A549 (cell line): ENCODE results near the gene CENPF.

Experiments used
- EP300 ChIP-seq, 2 experiments: fragments of >200 bp; sonication (Bioruptor Twin); formaldehyde crosslinking; IDR thresholded peaks; 2 replicates in 1 of 2; 3 replicates in 1 of 2; pipeline ENCODE4 v1.6.1; 2016 to 2017
- HDAC2 ChIP-seq: fragments of 200-600 bp; sonication (generic); IDR thresholded peaks from 2 replicates; pipeline ENCODE4 v1.6.1; 2016
- HOXA7 ChIP-seq: fragments of 250-450 bp; sonication (Bioruptor Pico); IDR thresholded peaks from 2 replicates; pipeline ENCODE4 v1.5.0; 2020; ENCODE audit warnings: mild to moderate bottlenecking, moderate library complexity
- JUN ChIP-seq, 2 experiments: fragments of >200 bp; sonication (Bioruptor Twin); formaldehyde crosslinking; IDR thresholded peaks; 2 replicates in 1 of 2; 3 replicates in 1 of 2; pipeline ENCODE4 v1.6.1; 2016 to 2017
- MYC ChIP-seq: IDR thresholded peaks from 2 replicates; pipeline ENCODE4 v1.6.1; 2012; ENCODE audit warnings: mild to moderate bottlenecking, inconsistent platforms, low read length, improper control_type of control experiment, borderline replicate concordance
- NR3C1 ChIP-seq: fragments of >200 bp; sonication (Bioruptor Twin); formaldehyde crosslinking; IDR thresholded peaks from 3 replicates; pipeline ENCODE4 v1.6.1; 2017
- PHF8 ChIP-seq: fragments of 200-600 bp; sonication (generic); IDR thresholded peaks from 2 replicates; pipeline ENCODE4 v1.6.1; 2016; ENCODE audit warnings: low read depth, mild to moderate bottlenecking, antibody characterized with exemption, moderate library complexity, borderline replicate concordance
- POLR2A ChIP-seq: IDR thresholded peaks from 2 replicates; pipeline ENCODE4 v1.6.1; 2012; ENCODE audit warnings: mild to moderate bottlenecking, low read length
- RAD21 ChIP-seq, 2 experiments: fragments of >200 bp in 1 of 2; sonication (Bioruptor Twin) in 1 of 2; formaldehyde crosslinking in 1 of 2; IDR thresholded peaks in 1 of 2; conservative IDR thresholded peaks in 1 of 2; 2 replicates in 1 of 2; 3 replicates in 1 of 2; pipeline ENCODE4 v1.6.1; 2012 to 2018; ENCODE audit warnings: inconsistent platforms in 1 of 2
- REST ChIP-seq: fragments of 200-600 bp; sonication (generic); IDR thresholded peaks from 2 replicates; pipeline ENCODE4 v1.6.1; 2016; ENCODE audit warnings: antibody characterized with exemption, mild to moderate bottlenecking, moderate library complexity
- ZFP36 ChIP-seq: fragments of 450-650 bp; IDR thresholded peaks from 2 replicates; pipeline ENCODE4 v1.6.1; 2014; ENCODE audit warnings: borderline replicate concordance; ENCODE audit not compliant: partially characterized antibody
- TF ChIP-seq, protein P1 (sequence below): fragments of >200 bp; sonication (Bioruptor Twin); formaldehyde crosslinking; IDR thresholded peaks from 3 replicates; pipeline ENCODE4 v1.5.1; 2016
- TF ChIP-seq, protein P2 (sequence below): fragments of 250-450 bp; sonication (Bioruptor Pico); IDR thresholded peaks from 2 replicates; pipeline ENCODE4 v1.5.0; 2021; ENCODE audit warnings: mild to moderate bottlenecking, moderate library complexity, borderline replicate concordance
- TF ChIP-seq, protein P3 (sequence below): IDR thresholded peaks from 2 replicates; pipeline ENCODE4 v1.6.1; 2012

DNA sequence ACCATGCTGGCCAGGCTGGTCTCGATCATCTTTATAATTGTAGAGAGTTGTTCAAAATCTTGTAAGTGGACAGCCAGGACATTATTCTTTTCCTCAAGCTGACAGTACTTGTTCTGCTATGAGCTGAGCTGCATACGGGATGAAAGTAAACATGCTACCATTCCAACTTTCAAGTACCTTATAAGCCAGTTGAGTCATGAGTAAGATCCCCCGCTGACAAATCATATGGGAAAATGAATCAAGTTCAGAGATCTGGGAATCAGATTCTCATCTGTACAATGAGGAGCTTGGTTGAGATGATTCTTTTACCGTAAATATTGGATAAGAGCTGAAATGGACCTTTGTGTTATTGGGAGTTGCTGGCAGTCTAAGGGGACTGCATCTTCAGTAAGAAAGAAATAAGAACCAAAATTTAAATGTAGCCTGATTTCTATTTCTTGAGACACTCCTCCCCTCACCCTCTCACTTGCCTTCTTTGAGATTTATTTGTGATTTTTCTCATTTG lies 62.7 kb downstream of the CENPF start:
- no peak for TF ChIP-seq REST
- no peak for TF ChIP-seq EP300 (IDR thresholded peaks at IDR 0.05)
- no peak for TF ChIP-seq JUN (IDR thresholded peaks at IDR 0.05)
- TF ChIP-seq, protein P1, sequence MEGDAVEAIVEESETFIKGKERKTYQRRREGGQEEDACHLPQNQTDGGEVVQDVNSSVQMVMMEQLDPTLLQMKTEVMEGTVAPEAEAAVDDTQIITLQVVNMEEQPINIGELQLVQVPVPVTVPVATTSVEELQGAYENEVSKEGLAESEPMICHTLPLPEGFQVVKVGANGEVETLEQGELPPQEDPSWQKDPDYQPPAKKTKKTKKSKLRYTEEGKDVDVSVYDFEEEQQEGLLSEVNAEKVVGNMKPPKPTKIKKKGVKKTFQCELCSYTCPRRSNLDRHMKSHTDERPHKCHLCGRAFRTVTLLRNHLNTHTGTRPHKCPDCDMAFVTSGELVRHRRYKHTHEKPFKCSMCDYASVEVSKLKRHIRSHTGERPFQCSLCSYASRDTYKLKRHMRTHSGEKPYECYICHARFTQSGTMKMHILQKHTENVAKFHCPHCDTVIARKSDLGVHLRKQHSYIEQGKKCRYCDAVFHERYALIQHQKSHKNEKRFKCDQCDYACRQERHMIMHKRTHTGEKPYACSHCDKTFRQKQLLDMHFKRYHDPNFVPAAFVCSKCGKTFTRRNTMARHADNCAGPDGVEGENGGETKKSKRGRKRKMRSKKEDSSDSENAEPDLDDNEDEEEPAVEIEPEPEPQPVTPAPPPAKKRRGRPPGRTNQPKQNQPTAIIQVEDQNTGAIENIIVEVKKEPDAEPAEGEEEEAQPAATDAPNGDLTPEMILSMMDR = no peak
- TF ChIP-seq, protein P2, sequence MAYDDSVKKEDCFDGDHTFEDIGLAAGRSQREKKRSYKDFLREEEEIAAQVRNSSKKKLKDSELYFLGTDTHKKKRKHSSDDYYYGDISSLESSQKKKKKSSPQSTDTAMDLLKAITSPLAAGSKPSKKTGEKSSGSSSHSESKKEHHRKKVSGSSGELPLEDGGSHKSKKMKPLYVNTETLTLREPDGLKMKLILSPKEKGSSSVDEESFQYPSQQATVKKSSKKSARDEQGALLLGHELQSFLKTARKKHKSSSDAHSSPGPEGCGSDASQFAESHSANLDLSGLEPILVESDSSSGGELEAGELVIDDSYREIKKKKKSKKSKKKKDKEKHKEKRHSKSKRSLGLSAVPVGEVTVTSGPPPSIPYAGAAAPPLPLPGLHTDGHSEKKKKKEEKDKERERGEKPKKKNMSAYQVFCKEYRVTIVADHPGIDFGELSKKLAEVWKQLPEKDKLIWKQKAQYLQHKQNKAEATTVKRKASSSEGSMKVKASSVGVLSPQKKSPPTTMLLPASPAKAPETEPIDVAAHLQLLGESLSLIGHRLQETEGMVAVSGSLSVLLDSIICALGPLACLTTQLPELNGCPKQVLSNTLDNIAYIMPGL (CRISPR knock-in tag) = no peak
- TF ChIP-seq NR3C1 = no peak
- no peak for TF ChIP-seq PHF8
- TF ChIP-seq, protein P3, sequence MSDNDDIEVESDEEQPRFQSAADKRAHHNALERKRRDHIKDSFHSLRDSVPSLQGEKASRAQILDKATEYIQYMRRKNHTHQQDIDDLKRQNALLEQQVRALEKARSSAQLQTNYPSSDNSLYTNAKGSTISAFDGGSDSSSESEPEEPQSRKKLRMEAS = no peak
- TF ChIP-seq HOXA7 = no peak
- no peak for TF ChIP-seq HDAC2
- no peak for TF ChIP-seq MYC
- no peak for TF ChIP-seq POLR2A
- no peak for TF ChIP-seq ZFP36
- TF ChIP-seq RAD21 (conservative IDR thresholded peaks at IDR 0.05 in 1 of 2, IDR thresholded peaks at IDR 0.05 in 1 of 2) = no peak
